Calu3 (cell line): Measurements from ENCODE around the gene COMMD1. TPM values are rescaled to one million over a fixed set of nuclear protein-coding genes. Genes with fewer than 3 reads are reported as not detected.

Experiments
- BruUV-seq: library from RNA; stranded (reverse); fragments of 400-500 nt; replicated peaks from 2 replicates; lab custom pipeline; 2021; lab: Mats Ljungman, UMichigan
- CTCF ChIA-PET: fragments of 300-600 bp; sonication (Branson Sonifier 250); formaldehyde crosslinking; loops from one replicate; lab custom pipeline; 2022; ENCODE audit warnings: antibody characterized with exemption; lab: Charles Lee
- DNase-seq: peaks from one replicate; pipeline ENCODE4 v3.0.0; 2022
- H3K27ac Mint-ChIP-seq: one replicate; pipeline ENCODE4 v1.8.0; 2022; ENCODE audit warnings: mixed read lengths; ENCODE audit not compliant: unreplicated experiment
- H3K27me3 Mint-ChIP-seq: one replicate; pipeline ENCODE4 v1.8.0; 2022; ENCODE audit warnings: mixed read lengths; ENCODE audit not compliant: unreplicated experiment
- H3K36me3 Mint-ChIP-seq: one replicate; pipeline ENCODE4 v1.8.0; 2022; ENCODE audit warnings: mild to moderate bottlenecking, moderate library complexity, mixed read lengths; ENCODE audit not compliant: insufficient read depth, unreplicated experiment
- H3K4me1 Mint-ChIP-seq: one replicate; pipeline ENCODE4 v1.8.0; 2022; ENCODE audit warnings: mild to moderate bottlenecking, low read depth, mixed read lengths; ENCODE audit not compliant: unreplicated experiment
- H3K4me3 Mint-ChIP-seq: one replicate; pipeline ENCODE4 v1.8.0; 2022; ENCODE audit warnings: mild to moderate bottlenecking, low read depth, moderate library complexity, mixed read lengths; ENCODE audit not compliant: unreplicated experiment
- H3K9me3 Mint-ChIP-seq: one replicate; pipeline ENCODE4 v1.8.0; 2022; ENCODE audit warnings: low read depth, mixed read lengths; ENCODE audit not compliant: unreplicated experiment
- intact Hi-C: fragments of 100-400 bp; cut with micrococcal nuclease; formaldehyde crosslinking; loops from one replicate; pipeline ENCODE4 v1.10.0; 2022; ENCODE audit not compliant: unreplicated experiment
- total RNA-seq: library from RNA; stranded (reverse); gene quantifications from 2 replicates; pipeline ENCODE4 v1.2.3, GENCODE V29; 2022
- TF ChIP-seq, protein P1 (sequence below): fragments of 200-600 bp; IDR thresholded peaks from one replicate; pipeline ENCODE4 v1.8.0; 2022; ENCODE audit warnings: antibody characterized with exemption; ENCODE audit not compliant: unreplicated experiment

The COMMD1 gene
- total RNA-seq, 1 experiment from 2014 or later: 19.4 TPM

DNA sequence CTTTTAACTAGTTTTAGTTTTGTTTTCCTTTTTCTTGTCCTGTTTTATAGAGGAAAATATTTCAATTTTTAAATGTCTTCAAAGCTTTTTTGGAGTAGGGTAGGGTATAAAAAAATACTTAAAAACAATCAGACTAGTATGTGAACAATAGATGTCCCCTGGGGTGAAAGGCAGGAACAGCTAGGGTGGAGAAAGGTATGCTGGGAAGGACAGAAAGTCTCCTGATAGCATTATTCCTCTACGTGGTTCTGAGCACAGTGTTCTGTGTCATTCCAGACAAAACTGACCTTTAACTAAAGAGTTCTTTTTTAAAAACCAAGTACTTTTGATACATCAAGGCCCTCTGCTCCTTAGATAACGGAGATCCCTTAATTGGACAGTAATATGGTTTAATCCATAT, 258.4 kb downstream of the COMMD1 start:
- intact Hi-C loops: no loop called here
- H3K4me3 Mint-ChIP-seq: no peak overlapping the region
- no peak for DNase-seq
- no peak overlapping the region for H3K27ac Mint-ChIP-seq
- no peaks in the 10 kb centered on the region for H3K36me3 Mint-ChIP-seq
- H3K9me3 Mint-ChIP-seq: no peaks in the 10 kb centered on the region
- TF ChIP-seq, protein P1, sequence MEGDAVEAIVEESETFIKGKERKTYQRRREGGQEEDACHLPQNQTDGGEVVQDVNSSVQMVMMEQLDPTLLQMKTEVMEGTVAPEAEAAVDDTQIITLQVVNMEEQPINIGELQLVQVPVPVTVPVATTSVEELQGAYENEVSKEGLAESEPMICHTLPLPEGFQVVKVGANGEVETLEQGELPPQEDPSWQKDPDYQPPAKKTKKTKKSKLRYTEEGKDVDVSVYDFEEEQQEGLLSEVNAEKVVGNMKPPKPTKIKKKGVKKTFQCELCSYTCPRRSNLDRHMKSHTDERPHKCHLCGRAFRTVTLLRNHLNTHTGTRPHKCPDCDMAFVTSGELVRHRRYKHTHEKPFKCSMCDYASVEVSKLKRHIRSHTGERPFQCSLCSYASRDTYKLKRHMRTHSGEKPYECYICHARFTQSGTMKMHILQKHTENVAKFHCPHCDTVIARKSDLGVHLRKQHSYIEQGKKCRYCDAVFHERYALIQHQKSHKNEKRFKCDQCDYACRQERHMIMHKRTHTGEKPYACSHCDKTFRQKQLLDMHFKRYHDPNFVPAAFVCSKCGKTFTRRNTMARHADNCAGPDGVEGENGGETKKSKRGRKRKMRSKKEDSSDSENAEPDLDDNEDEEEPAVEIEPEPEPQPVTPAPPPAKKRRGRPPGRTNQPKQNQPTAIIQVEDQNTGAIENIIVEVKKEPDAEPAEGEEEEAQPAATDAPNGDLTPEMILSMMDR: no peak
- no peaks in the 10 kb centered on the region for H3K4me1 Mint-ChIP-seq
- BruUV-seq: no TSS peak
- H3K27me3 Mint-ChIP-seq: no peaks in the 10 kb centered on the region
- CTCF ChIA-PET: interaction anchor here (1.3 kb wide), 1 partner anchor 11 kb away, joined by 3 read pairs; no protein-coding TSS in a partner anchor

DNA sequence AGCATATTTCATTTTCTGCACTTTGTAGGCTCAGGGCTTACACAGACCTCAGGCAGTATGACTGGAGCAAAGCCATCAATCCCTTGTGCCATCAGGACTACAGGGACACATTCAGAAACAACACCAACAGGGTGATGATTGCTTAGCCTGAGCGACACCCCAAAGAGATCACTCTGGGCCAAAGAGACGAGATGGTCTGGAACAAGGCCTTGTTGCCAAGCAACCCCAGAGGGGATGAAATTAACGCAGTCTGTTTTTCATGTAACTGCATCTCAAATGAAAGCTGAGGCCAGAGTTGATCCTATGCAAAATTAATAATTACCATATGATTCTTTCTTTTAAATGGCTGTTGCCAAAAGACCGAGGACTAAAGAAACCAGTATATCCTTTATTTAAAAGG, 270.3 kb downstream of the COMMD1 start:
- Mint-ChIP-seq H3K27ac (no peak overlapping the region), H3K4me1 (no peaks in the 10 kb centered on the region), H3K9me3 (no peaks in the 10 kb centered on the region), H3K36me3 (no peaks in the 10 kb centered on the region), H3K4me3 (no peak overlapping the region), H3K27me3 (no peaks in the 10 kb centered on the region)
- no peak for DNase-seq
- TF ChIP-seq, protein P1: no peak
- no TSS peak for BruUV-seq
- intact Hi-C loops: no loop called here
- CTCF ChIA-PET: interaction anchor here (0.7 kb wide), 1 partner anchor 176 kb away, joined by 3 read pairs; no protein-coding TSS in a partner anchor

DNA sequence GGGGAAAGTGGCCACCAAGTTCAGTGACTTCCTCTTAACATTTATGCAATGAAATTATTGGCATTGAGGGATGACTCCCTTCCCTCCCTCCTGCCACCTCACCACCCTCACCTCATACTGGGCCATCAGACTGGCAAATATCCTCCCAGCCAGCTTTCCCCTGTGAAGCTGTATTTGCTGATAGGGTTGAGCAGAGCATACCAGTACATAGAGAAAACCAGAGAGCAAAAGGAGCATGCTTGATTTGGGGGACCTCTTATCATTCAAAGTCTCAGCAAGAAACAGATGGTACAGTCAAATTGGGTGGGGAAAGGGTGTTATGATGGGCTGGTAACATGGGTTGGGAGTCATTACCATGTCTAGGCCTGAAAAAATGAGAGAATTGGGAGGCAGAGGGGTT, 271.3 kb downstream of the COMMD1 start:
- TF ChIP-seq, protein P1: no peak
- Mint-ChIP-seq H3K36me3 (no peaks in the 10 kb centered on the region), H3K4me1 (no peaks in the 10 kb centered on the region), H3K27me3 (peaks cover 4% of the 10 kb centered on the region), H3K9me3 (no peaks in the 10 kb centered on the region), H3K4me3 (no peak overlapping the region), H3K27ac (no peak overlapping the region)
- no peak for DNase-seq
- CTCF ChIA-PET: no interaction called here
- intact Hi-C loops: no loop called here
- BruUV-seq: no TSS peak

DNA sequence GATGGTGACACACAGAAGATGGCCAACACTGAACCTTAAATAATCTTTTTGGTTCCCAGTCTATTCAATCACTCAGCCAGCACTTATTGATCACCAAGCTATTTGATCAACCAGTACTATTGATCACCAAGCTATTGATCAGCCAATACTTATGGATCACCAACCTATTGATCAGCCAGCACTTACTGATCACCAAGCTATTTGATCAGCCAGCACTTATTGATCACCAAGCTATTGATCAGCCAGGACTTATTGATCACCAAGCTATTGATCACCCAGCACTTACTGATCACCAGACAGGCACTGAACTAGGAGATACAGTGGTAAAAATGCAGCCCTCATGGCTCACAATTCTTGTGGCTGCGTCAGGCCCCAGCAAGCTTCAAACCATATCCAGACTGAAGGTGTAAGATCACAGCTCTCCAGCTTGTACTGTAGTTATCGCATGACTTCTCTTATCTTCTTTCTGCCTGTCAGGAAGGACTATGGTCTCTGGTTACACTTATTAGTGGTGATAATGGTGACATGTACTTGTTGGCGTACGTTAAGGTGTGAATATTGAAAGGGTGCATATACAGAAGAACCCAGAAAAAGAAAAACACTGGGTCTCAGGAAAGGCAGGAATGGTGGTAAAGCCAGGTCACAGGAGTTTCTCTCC, 272.0 kb downstream of the COMMD1 start:
- DNase-seq: no peak
- no peak overlapping the region for H3K27ac Mint-ChIP-seq

More for the DNA sequence above, 272.0 kb downstream of the COMMD1 start:
- Mint-ChIP-seq H3K4me1 (no peaks in the 10 kb centered on the region), H3K27me3 (peaks cover 11% of the 10 kb centered on the region), H3K9me3 (no peaks in the 10 kb centered on the region), H3K4me3 (no peak overlapping the region), H3K36me3 (no peaks in the 10 kb centered on the region)
- TF ChIP-seq, protein P1: no peak
- no TSS peak for BruUV-seq
- CTCF ChIA-PET: no interaction called here
- intact Hi-C loops: no loop called here
